Measurements from ENCODE around the gene ALKBH3. TPM values are rescaled to one million over a fixed set of nuclear protein-coding genes. Genes with fewer than 3 reads are reported as not detected.

ALKBH3 gene
- total and polyA plus RNA-seq, 2 of the 13 experiments (the other 11 are each of a cell fraction or from before 2014, with no cell fraction given): 17.8 to 36.1 TPM

DNA sequence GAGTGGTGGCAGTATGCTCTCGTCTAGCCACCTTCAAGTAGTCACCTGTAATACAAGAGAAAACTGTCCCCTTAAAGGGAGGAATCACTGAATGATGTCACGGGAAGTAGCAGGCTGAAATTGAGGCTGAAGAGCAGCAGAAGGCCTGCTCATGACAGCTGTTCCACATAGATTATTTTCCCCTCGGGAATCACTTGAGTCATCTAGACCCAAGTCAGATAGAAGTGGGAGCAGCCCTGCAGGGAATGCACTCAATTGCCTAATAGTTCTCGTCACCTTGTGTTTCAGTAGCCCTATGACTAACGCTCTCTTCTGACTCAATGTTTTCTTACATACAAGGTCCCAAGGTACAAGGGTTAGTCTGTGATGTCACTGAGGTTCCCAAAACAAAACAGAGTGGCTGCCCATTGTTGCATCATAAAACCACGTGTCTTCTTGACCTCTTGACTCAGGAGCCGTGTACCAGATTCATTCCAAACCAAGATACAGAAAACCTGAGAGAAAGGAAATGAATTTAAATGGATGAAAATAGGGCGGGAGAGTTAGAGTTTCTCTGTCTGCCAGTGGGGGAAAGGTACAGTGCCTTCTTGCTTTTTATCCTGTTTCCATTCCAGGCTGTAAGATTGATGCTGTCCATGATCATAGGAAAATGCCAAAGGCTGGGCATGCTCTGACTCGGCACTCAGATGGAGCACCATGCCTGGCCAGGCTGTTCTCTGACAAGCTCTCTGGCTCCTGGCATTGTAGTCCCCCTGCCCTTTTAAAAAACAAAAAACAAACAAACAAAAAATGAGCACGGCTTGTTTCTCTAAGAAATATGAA lies 40.2 kb downstream of the ALKBH3 start (continued):
- TF ChIP-seq NFKBIZ (CRISPR knock-in tag; IDR thresholded peaks at IDR 0.05) (0 out of 2 replicates have a peak, but pooled peaks have one; percentile 43), MYC (CRISPR knock-in tag; IDR thresholded peaks at IDR 0.05; ENCODE audit: borderline replicate concordance) (no peak), ZNF20 (CRISPR knock-in tag; IDR thresholded peaks at IDR 0.05) (no peak), MATR3 (CRISPR knock-in tag; IDR thresholded peaks at IDR 0.05) (no peak), THAP11 (CRISPR knock-in tag; IDR thresholded peaks at IDR 0.05) (peak; percentile 70; the same call in 1 of the 2 replicates), SOX5 (CRISPR knock-in tag; IDR thresholded peaks at IDR 0.05; ENCODE audit: borderline replicate concordance) (peak; percentile 72; the same call in 1 of the 2 replicates), ZFP36 (IDR thresholded peaks at IDR 0.05; ENCODE audit: borderline replicate concordance, low read depth, low read length, partially characterized antibody) (no peak), HOXD1 (CRISPR knock-in tag; IDR thresholded peaks at IDR 0.05) (no peak), POGZ (CRISPR knock-in tag; IDR thresholded peaks at IDR 0.05) (0 out of 2 replicates have a peak, but pooled peaks have one; percentile 53), SNAI1 (CRISPR knock-in tag; IDR thresholded peaks at IDR 0.05; ENCODE audit: borderline replicate concordance) (no peak), FOXK1 (CRISPR knock-in tag; IDR thresholded peaks at IDR 0.05; ENCODE audit: borderline replicate concordance, low read depth) (peak; percentile 90; the same call in 1 of the 2 replicates), RBAK (CRISPR knock-in tag; IDR thresholded peaks at IDR 0.05) (no peak), PCBP1 (IDR thresholded peaks at IDR 0.05; ENCODE audit: borderline replicate concordance, low read depth, low read length) (no peak), ZNF615 (CRISPR knock-in tag; IDR thresholded peaks at IDR 0.05; ENCODE audit: borderline replicate concordance) (no peak), KLF13 (CRISPR knock-in tag; IDR thresholded peaks at IDR 0.05) (no peak), MTF1 (CRISPR knock-in tag; IDR thresholded peaks at IDR 0.05) (no peak), HNF4A (CRISPR knock-in tag; IDR thresholded peaks at IDR 0.05) (peak; percentile 48), JUNB (CRISPR knock-in tag; IDR thresholded peaks at IDR 0.05; ENCODE audit: borderline replicate concordance) (peak; percentile 49; the same call in 1 of the 2 replicates)
- TF ChIP-seq, protein P1, sequence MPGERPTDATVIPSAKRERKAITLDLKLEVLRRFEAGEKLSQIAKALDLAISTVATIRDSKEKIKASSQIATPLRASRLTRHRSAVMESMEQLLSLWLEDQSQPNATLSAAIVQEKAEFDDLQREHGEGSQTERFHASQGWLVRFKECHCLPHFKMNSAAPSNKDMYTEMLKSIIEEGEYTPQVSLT (CRISPR knock-in tag; IDR thresholded peaks at IDR 0.05; ENCODE audit: borderline replicate concordance, low read depth): no peak
- TF ChIP-seq, protein P2, sequence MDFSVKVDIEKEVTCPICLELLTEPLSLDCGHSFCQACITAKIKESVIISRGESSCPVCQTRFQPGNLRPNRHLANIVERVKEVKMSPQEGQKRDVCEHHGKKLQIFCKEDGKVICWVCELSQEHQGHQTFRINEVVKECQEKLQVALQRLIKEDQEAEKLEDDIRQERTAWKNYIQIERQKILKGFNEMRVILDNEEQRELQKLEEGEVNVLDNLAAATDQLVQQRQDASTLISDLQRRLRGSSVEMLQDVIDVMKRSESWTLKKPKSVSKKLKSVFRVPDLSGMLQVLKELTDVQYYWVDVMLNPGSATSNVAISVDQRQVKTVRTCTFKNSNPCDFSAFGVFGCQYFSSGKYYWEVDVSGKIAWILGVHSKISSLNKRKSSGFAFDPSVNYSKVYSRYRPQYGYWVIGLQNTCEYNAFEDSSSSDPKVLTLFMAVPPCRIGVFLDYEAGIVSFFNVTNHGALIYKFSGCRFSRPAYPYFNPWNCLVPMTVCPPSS (IDR thresholded peaks at IDR 0.05): no peak
- TF ChIP-seq, protein P3, sequence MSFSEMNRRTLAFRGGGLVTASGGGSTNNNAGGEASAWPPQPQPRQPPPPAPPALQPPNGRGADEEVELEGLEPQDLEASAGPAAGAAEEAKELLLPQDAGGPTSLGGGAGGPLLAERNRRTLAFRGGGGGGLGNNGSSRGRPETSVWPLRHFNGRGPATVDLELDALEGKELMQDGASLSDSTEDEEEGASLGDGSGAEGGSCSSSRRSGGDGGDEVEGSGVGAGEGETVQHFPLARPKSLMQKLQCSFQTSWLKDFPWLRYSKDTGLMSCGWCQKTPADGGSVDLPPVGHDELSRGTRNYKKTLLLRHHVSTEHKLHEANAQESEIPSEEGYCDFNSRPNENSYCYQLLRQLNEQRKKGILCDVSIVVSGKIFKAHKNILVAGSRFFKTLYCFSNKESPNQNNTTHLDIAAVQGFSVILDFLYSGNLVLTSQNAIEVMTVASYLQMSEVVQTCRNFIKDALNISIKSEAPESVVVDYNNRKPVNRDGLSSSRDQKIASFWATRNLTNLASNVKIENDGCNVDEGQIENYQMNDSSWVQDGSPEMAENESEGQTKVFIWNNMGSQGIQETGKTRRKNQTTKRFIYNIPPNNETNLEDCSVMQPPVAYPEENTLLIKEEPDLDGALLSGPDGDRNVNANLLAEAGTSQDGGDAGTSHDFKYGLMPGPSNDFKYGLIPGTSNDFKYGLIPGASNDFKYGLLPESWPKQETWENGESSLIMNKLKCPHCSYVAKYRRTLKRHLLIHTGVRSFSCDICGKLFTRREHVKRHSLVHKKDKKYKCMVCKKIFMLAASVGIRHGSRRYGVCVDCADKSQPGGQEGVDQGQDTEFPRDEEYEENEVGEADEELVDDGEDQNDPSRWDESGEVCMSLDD (CRISPR knock-in tag; IDR thresholded peaks at IDR 0.05; ENCODE audit: borderline replicate concordance): no peak
- TF ChIP-seq, protein P4, sequence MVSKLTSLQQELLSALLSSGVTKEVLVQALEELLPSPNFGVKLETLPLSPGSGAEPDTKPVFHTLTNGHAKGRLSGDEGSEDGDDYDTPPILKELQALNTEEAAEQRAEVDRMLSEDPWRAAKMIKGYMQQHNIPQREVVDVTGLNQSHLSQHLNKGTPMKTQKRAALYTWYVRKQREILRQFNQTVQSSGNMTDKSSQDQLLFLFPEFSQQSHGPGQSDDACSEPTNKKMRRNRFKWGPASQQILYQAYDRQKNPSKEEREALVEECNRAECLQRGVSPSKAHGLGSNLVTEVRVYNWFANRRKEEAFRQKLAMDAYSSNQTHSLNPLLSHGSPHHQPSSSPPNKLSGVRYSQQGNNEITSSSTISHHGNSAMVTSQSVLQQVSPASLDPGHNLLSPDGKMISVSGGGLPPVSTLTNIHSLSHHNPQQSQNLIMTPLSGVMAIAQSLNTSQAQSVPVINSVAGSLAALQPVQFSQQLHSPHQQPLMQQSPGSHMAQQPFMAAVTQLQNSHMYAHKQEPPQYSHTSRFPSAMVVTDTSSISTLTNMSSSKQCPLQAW (CRISPR knock-in tag; IDR thresholded peaks at IDR 0.05): peak; percentile 36; the same call in 1 of the 2 replicates
